OCI-LY7 (cell line): ENCODE results near the gene TESK1.
A peak's percentile ranks its signal among the peaks of the same experiment; 100 is the strongest.

ENCODE experiments used
- EZH2phosphoT487 ChIP-seq: fragments of 200-600 bp; sonication (generic); IDR thresholded peaks from 2 replicates; pipeline ENCODE4 v1.6.1; 2018; ENCODE audit warnings: low read depth, borderline replicate concordance, mild to moderate bottlenecking, mixed run types, antibody characterized with exemption, low read length, moderate library complexity, mixed read lengths
- TF ChIP-seq, protein P1 (sequence below): fragments of 200-600 bp; sonication (generic); conservative IDR thresholded peaks from 2 replicates; pipeline ENCODE4 v1.5.1; 2014; ENCODE audit warnings: mild to moderate bottlenecking, antibody characterized with exemption, low read length, moderate library complexity, mixed read lengths

DNA sequence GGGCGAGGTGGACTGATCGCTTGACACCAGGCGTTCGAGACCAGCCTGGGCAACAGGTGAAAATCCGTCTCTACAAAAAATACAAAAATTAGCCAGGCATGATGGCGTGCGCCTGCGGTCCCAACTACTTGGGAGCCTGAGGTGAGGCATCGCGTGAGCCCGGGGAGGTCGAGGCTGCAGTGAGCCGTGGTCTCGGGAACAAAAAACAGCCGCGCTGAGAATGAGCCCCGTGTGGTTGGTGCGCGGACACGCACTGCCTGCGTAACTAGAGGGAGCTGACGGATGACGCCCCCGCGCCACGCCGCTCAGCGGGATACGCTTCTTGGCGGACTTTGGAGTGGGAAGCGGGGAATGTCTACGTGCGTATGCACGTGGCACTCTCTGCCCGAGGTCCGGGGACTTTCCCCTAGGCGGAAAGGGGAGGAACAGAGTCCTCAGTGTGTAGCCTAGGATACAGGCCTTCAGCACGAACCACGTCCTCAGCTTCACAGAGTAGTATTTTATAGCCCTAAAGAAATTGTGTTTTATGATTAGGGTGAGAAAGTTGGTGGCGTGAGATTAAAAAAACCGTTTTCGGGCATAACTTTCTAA lies 52.6 kb downstream of the TESK1 start, which contains the start of gene RMRP:
- TF ChIP-seq, protein P1, sequence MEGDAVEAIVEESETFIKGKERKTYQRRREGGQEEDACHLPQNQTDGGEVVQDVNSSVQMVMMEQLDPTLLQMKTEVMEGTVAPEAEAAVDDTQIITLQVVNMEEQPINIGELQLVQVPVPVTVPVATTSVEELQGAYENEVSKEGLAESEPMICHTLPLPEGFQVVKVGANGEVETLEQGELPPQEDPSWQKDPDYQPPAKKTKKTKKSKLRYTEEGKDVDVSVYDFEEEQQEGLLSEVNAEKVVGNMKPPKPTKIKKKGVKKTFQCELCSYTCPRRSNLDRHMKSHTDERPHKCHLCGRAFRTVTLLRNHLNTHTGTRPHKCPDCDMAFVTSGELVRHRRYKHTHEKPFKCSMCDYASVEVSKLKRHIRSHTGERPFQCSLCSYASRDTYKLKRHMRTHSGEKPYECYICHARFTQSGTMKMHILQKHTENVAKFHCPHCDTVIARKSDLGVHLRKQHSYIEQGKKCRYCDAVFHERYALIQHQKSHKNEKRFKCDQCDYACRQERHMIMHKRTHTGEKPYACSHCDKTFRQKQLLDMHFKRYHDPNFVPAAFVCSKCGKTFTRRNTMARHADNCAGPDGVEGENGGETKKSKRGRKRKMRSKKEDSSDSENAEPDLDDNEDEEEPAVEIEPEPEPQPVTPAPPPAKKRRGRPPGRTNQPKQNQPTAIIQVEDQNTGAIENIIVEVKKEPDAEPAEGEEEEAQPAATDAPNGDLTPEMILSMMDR, result 0 out of 2 replicates have a peak, but pooled peaks have one; percentile 27
- no peak for TF ChIP-seq EZH2phosphoT487
